Measurements from ENCODE around the gene CA11.

DNA sequence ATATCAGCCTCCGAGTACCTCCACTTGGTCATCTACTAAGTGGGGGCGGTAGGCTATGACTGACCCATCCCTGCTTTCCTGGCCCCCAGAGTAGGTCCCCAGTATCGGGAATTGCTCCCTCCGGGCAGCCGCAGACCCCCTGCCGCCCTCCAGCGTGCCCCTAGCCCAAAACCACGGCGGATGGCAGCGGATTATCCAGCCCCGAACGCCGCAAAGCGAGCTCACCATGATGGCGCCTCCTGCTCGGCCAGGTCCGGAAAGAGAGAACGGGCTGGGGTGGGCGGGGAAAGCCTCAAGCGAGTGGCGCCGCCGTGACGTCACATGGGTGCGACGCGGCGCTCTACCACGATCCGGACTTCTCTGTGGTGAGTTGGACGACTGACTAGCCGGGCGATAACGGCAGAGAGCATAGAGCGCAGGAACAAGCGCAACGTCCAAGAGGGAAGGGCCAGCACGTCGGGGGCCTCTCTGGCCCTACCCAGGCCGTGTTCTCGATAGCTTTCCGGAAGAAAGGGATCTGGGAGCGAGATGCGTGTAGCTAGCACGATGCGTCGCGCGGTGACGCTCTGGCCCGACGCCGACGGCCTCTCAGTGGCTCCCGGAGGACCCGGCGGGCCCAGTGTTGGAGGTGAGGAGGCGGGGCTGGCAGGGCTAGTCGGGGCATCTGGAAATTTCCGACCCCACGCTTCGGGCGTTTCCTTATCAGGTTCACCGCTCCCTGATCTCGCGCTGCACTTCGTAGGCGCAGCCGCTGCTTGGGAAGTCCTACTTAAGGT, 26.9 kb downstream of the CA11 start, which contains the start of the genes RPL18 and SPHK2:
- peak; percentile 97 for TF ChIP-seq GATA2 (IDR thresholded peaks at IDR 0.05; ENCODE audit: low read depth, low read length)
- no peak; the same call in 1 of the 2 replicates for TF ChIP-seq GATA3 (IDR thresholded peaks at IDR 0.05; ENCODE audit: low read depth, low read length)

Data from SH-SY5Y (cell line).